ENCODE data around the gene PRG3.

PRG3 gene

DNA sequence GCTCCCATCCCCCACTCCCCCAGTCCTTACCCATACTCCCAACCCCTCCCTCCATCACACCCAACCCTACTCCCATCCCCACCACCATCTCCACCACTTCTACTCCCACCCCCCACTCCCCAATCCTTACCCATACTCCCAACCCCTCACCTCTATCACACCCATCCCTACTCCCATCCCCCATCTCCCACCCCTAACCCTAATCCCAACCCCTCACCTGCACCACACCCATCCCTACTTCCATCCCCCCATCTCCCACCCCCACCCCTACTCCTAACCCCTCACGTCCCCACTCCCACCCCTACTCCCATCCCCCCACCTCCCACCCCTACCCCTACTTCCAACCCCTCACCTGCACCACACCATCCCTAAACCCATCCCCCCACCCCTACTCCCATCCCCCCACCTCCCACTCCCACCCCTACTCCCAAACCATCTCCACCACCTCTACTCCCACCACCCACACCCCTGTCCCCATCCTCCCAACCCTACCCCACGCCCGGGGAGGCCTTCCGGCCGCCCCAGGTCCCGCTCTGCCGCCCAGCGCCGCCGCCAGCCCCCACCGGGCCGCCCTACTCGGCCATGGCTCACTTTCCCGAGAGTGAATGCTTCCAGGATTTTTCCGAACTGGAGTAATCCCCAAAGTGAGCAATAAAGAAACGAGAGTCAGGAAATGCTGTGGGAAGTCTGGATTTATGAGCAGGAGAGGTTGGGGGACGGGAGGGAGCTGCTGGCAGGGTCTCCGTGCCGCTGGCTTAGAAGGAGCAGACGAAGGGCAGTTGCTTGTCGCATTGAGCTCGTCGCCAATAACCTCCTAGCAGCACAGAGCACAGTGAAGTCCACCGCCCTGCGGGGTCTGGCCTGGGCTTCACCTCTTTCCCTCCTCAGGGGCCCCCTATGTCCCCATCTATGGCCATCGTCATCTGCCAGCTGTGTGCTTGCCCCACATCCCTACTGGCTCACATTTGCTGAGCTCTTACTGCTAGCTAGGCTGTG is 4.6 kb downstream of the PRG3 start:
- DNase-seq (ENCODE audit: low spot score): no peak
- Histone ChIP-seq H3K27ac (no peak overlapping the region), H3K4me3 (no peak overlapping the region)
- TF ChIP-seq, protein P1, sequence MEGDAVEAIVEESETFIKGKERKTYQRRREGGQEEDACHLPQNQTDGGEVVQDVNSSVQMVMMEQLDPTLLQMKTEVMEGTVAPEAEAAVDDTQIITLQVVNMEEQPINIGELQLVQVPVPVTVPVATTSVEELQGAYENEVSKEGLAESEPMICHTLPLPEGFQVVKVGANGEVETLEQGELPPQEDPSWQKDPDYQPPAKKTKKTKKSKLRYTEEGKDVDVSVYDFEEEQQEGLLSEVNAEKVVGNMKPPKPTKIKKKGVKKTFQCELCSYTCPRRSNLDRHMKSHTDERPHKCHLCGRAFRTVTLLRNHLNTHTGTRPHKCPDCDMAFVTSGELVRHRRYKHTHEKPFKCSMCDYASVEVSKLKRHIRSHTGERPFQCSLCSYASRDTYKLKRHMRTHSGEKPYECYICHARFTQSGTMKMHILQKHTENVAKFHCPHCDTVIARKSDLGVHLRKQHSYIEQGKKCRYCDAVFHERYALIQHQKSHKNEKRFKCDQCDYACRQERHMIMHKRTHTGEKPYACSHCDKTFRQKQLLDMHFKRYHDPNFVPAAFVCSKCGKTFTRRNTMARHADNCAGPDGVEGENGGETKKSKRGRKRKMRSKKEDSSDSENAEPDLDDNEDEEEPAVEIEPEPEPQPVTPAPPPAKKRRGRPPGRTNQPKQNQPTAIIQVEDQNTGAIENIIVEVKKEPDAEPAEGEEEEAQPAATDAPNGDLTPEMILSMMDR (IDR thresholded peaks at IDR 0.05): no peak

DNA sequence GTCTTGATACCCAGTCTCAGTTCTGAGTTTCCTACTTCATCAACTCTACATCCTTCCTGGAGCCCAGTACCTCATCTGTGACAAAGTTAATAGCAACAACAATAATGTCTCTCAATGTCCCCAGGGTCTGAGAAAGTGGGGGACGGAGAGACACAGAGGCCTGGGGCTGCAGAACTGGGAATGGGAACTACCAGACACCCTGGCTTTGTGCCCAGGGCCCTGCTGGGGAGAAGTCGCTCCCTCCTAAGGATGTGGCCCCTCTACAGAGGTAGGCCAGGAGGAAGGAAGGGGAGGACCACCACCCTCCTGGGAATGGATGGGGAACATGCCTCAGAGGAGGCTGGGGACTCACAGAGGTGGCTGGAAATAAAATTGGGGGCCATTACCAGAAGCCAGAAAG is 5.5 kb downstream of the PRG3 start:
- H3K4me3 ChIP-seq: no peak overlapping the region
- no peak for DNase-seq (ENCODE audit: low spot score)
- TF ChIP-seq, protein P1 (IDR thresholded peaks at IDR 0.05): no peak
- H3K27ac ChIP-seq: no peak overlapping the region

DNA sequence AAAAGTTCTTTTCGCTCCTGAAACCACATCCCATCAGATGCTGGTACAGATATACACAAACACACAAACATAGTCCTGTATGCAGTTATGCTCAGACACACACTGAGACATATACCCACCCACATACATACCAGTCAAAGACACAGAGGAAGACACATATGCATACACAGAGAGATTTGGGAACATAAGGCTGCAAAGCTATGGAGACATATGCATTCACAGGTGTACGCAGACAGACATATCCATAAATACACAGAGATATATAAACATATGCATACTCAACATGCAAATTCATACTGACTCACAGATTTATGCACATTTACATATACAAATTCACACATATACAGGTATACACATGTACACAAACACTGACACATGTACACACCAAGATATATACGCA is 6.0 kb downstream of the PRG3 start:
- Histone ChIP-seq H3K27ac (no peak overlapping the region), H3K4me3 (no peak overlapping the region)
- TF ChIP-seq, protein P1 (IDR thresholded peaks at IDR 0.05): no peak
- DNase-seq (ENCODE audit: low spot score): no peak

DNA sequence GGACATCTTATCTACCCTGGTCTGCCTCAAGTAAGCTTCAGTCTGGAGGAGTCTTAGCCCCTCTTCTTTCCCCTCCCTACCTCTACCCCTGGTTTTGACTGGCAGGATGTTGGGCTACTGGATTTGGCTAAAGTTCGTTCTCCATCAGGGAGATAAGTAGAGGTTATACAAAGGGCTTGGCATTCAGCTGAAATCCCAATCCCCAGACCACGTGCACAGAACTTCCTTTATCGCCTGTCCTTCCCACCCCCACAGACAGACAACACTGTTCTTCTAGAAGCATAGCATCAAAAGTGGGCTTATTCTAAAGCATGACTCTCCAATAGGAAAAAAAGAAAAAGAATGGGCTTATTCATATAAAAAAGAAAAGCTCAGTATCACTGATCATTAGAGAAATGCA is 7.8 kb downstream of the PRG3 start:
- DNase-seq (ENCODE audit: low spot score): no peak
- Histone ChIP-seq H3K27ac (no peak overlapping the region), H3K4me3 (no peak overlapping the region)
- TF ChIP-seq, protein P1 (IDR thresholded peaks at IDR 0.05): no peak

DNA sequence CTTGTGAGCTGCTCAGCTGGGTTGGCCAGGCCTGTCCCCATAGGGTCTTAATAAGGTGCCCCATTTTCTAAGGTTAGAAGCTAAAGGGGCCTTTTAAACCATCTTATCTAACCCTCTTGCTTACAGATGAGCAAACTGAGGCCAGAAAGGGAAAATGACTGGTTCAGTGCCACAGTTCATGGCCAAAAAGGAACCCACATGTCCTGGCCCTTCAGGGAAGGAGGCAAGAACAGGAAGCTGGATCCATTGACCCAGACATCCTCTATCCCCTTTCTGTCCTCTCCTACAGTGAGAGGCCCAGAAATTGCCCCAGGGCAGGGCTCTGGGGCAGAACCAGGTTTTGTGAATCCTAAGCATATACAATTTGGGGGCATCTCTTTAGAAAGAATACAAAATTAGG is 10.0 kb downstream of the PRG3 start:
- TF ChIP-seq, protein P1 (IDR thresholded peaks at IDR 0.05): no peak
- Histone ChIP-seq H3K4me3 (no peak overlapping the region), H3K27ac (no peak overlapping the region)
- no peak for DNase-seq (ENCODE audit: low spot score)

DNA sequence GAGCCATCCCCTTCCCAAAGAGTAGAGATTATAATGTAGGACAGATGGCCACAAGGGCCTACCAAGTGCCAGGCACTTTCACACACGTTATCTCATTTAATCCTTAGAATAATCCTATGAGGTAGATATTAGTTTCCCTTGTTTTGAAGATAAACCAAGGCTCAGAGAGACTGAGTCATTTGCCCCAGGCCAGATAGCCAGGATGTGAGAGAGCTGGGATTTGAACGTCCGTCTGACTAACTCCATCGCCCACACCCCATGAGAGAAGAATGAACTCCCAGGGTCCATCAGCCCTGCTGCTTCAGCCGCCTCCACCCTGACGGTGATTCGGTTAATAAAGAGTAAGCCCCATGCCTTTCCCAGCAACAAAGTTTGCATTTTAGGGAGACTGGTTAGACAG is 10.7 kb downstream of the PRG3 start:
- Histone ChIP-seq H3K27ac (no peak overlapping the region), H3K4me3 (no peak overlapping the region)
- TF ChIP-seq, protein P1 (IDR thresholded peaks at IDR 0.05): no peak
- DNase-seq (ENCODE audit: low spot score): no peak

DNA sequence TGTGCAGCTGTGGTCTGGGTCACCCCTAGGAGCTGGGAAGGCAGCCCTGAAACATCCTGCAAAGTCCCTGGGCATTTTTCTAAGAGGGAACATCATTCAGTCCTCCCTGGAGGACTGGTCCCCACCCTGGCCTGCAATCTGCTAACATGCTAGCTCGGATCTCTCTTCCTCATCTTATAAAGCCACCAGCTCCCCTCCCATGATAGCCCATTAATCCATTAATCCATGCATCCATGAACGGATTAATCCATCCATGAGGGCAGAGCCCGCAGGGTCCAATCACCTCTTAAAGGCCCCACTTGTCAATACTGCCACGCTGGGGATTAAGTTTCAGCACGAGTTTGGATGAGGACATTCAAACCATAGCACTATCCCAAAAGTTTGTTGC is 12.1 kb downstream of the PRG3 start:
- no peak overlapping the region for H3K27ac ChIP-seq
- no peak overlapping the region for H3K4me3 ChIP-seq
- no peak for DNase-seq (ENCODE audit: low spot score)
- TF ChIP-seq, protein P1 (IDR thresholded peaks at IDR 0.05): no peak
